ENCODE results near the gene PRKCE. TPM values are rescaled to one million over a fixed set of nuclear protein-coding genes. Genes with fewer than 3 reads are reported as not detected.

Gene PRKCE
- total RNA-seq, 1 donor from 2014 or later = 19.3 TPM

GRCh38 chr2:45813003-45813941, 161.8 kb downstream of the PRKCE start:
- DNase-seq = peak; percentile 70

GRCh38 chr2:45814488-45814887, 163.0 kb downstream of the PRKCE start:
- DNase-seq = peak; percentile 37

DNA sequence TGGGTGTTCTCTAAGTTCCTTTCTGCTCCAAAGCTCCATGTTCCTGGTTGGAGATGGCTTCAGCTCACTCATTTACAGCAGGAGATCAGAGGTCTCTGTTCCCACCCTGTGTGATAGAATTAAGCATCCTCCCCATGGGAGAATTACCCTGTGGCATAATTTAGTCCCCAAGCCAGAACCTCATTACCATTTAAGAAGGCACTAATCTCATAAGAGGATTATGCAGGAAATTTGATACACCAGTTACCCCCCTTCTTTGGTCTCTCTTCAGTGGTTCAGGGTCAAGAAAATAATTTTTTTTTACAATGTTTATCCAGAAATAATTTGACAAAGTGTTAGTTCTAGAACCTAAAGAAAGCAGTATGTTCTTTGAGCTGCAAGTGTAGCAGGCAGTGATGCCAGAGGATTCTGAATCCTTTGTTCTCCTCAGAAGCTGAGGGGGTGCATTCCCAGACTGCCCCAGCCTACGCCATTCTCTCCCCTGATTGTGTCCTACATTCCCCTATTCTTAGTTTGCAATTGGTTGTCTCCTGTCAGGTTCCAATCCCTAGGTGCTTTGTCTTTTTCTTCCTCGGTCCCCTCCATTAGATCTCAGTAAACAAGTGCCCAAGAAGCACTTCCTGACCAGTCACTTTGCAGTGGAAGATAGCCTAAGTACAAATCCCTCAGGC, 163.6 kb downstream of the PRKCE start:
- DNase-seq = no peak

- no peak for DNase-seq
These were observed 164.8 kb downstream of the PRKCE start for GRCh38 chr2:45816272-45816671.

- DNase-seq = no peak
These were observed 167.1 kb downstream of the PRKCE start for GRCh38 chr2:45818591-45818990.

DNA sequence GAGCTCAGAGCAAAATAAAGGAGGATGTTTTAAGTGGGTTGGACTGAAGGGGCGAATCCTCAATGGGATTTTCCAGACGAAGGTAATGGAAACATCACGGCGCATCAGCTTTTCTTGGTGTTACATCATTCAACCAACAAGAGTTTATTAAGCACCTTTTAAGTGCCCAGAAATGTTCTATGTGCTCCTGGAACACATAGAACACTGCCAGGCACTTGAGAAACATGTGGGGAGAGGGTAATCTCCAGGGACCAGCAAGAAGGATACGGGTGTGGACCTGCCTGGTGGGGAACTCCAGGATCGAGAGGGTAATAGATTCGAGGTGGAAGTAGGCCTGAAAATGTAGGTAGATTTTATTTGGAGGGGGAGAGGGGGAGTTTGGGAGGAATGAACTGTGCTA, 168.6 kb downstream of the PRKCE start:
- no peak for DNase-seq

DNA sequence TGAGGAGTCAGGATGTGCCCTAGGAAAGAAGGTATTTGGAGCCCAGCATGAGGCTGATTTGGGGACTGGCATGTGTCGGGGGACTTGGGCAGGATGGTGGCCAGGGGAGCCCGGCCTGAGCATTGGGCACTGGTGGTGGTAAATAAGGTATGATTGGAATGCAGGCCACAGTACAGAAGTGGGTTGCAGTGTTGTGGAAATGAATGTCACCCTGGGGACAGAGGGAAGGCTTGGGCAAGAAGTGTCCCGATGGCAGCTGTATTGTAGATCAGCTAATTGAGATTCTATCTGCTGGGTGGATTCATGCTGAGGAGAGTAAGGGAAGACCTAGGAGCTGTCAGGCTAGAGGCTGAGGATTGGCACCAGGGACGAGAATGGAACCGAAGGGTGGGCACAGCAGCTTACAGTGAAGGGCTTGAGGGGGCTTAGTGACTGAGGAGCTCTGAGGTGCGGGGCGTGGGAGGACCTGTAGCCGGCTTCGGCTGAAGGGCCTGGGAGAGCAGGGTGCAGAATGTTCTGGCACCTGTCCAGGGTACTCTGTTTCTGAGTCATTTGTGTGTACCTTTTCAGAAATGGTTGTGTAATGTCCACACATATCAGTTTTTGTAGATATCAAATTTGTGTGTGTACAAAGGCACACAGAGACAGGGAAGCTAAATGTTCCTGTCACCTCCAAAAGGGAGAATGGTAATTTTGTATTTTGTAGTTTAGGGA, 170.2 kb downstream of the PRKCE start:
- DNase-seq = no peak

- DNase-seq = no peak
These were observed 170.8 kb downstream of the PRKCE start for GRCh38 chr2:45822272-45822630.

DNA sequence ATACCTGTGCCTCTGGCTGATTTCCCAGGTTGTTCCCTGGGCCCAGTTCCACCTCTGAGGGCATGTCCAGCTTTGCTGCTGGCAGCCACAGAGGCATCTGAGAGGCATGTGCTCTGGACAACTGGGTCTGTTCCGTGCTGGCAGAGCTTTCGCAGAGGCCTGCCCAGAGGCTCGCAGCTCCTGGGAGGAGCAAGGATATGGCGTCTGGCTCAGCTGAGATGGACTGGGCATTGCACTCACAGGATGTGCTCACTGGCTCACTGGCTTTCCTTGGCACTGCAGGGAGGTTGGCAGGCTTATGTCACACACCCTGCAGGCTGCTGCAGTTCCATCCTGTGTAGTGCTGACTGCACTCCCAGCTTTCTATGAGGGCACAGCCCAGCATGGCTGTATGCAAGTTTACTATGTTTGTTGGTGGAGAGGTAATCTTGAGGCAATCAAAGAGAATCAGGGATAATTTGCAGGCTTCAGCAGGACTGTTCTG, 172.3 kb downstream of the PRKCE start:
- DNase-seq = no peak

- DNase-seq = no peak
These were observed 173.7 kb downstream of the PRKCE start for GRCh38 chr2:45825001-45825651.

- DNase-seq = no peak
These were observed 175.0 kb downstream of the PRKCE start for GRCh38 chr2:45826460-45826859.

GRCh38 chr2:45826884-45827635, 175.6 kb downstream of the PRKCE start:
- DNase-seq = peak; percentile 73

DNA sequence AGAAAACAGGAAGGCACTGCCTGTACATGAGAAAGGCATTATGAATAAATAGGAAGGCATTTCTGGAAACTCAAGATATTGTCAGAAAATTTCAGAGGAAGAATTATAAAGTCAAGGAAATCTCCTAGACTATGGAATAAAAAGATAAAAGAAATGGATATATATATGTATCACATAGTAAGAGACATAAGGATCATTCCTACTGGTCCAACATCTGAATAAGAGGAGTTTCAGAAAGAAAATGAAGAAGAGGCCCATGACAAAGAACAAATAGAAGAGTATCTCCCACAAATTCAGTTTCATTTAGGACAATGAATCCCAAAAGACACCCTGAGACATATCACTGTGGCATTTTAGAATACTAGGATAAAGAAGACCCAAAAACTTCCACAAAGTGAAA, 178.8 kb downstream of the PRKCE start:
- DNase-seq = no peak

DNA sequence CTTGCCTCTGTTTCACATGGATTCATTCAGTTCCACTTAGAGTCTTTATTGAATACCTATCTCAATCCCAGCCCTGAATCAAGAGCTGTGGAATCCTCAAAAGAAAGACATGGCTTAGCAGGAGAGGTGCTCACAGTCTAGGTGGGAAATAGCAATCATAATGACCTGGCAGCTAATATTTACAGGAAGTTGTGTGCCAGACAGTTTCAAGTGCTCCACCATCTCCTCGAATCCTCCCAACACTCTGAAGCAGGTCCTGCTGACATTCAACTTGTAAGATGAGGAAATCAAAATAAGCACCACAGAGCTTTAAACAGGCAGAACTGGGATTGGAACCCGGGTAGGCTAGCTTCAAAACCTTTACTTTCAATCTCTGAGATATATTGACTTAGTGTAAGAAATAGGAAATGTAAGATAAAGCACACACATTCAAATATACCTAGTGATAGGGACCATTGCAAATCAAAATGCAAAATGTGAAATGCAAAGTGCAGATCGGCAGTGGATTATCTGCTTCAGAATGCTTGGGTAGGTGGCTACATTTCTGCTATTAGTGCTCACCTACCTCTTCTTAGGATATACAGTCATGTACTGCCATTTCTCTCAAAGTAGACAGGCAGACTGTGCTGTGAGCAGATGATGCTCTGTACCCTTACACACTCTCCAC, 182.0 kb downstream of the PRKCE start:
- DNase-seq = no peak

DNA sequence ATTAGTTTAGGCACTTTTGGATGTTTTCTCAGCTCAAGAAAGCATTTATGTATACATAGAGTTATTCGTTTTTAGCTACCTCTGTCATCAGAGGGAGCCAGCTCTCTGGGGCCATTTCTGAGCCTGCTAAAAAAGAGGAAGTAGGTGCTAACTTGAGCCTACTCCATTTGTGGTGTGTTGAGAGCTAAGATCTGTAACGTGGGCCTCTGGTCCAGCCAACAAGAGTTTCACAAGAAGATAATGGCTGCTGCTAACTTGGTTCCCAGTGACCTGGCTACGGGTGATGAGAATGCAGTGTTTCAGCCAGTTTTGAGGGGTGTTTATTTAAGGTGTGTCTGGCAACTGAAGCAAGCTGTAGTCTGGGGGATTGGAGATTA, 182.5 kb downstream of the PRKCE start:
- no peak for DNase-seq

- DNase-seq = no peak
These were observed 182.9 kb downstream of the PRKCE start for GRCh38 chr2:45834372-45834771.

GRCh38 chr2:45834858-45835257, 183.4 kb downstream of the PRKCE start:
- no peak for DNase-seq

GRCh38 chr2:45836316-45836715, 184.8 kb downstream of the PRKCE start:
- DNase-seq = no peak

DNA sequence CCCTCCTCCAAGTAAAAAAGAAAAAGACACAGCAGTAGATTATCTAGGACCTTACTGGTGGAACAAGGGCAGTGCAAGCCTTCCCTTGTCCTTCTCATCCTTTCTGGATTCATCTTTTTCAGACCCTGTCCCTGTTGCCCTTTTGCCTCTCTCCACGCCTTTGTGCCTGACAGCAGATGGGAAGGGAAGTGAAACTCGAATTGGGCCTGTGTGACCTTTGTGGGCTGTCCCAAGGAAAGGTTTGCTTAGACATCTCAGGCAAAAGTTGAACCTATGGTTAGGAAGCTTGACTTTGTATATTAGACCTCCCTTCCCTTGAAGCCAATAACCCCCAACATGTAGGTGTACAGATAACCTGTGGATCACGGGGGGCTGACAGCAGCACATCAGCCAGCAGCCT, 185.3 kb downstream of the PRKCE start:
- no peak for DNase-seq

GRCh38 chr2:45837812-45838341, 186.4 kb downstream of the PRKCE start:
- no peak for DNase-seq

All from skin of body (tissue), 2 donors.